Progenitor cell of endocrine pancreas (in vitro differentiated cells): ENCODE results near the gene TDP1. TPM values are rescaled to one million over a fixed set of nuclear protein-coding genes. Genes with fewer than 3 reads are reported as not detected.

Source experiments
- DNase-seq: peaks from one replicate; pipeline ENCODE4 v3.0.0; 2021; ENCODE audit warnings: low spot score; ENCODE audit not compliant: unreplicated experiment
- H3K27ac Mint-ChIP-seq: 2 replicates; pipeline ENCODE4 v1.8.0; 2021; ENCODE audit warnings: mild to moderate bottlenecking, moderate library complexity, mixed read lengths
- H3K27me3 Mint-ChIP-seq: 2 replicates; pipeline ENCODE4 v1.8.0; 2021; ENCODE audit warnings: mixed read lengths
- H3K36me3 Mint-ChIP-seq: 2 replicates; pipeline ENCODE4 v1.8.0; 2022; ENCODE audit warnings: mixed read lengths; ENCODE audit not compliant: insufficient read depth
- H3K4me1 Mint-ChIP-seq: 2 replicates; pipeline ENCODE4 v1.8.0; 2021; ENCODE audit warnings: low read depth, mixed read lengths
- H3K4me3 Mint-ChIP-seq: 2 replicates; pipeline ENCODE4 v1.8.0; 2021; ENCODE audit warnings: low read depth, mild to moderate bottlenecking, moderate library complexity, mixed read lengths
- H3K9me3 Mint-ChIP-seq: 2 replicates; pipeline ENCODE4 v1.8.0; 2021; ENCODE audit warnings: low read depth, mixed read lengths
- CTCF ChIP-seq: fragments of 200-600 bp; sonication (generic); IDR thresholded peaks from one replicate; pipeline ENCODE4 v1.5.0; 2021; ENCODE audit warnings: antibody characterized with exemption, mild to moderate bottlenecking; ENCODE audit not compliant: unreplicated experiment
- total RNA-seq: library from RNA; stranded (reverse); gene quantifications from 2 replicates; pipeline ENCODE4 v1.2.1, GENCODE V29; 2021

Gene TDP1
- total RNA-seq, 1 donor from 2014 or later = 45.9 TPM

- H3K36me3 Mint-ChIP-seq = peaks cover 4% of the 10 kb centered on the region
- no peak for DNase-seq
- peaks cover 23% of the 10 kb centered on the region for H3K4me1 Mint-ChIP-seq
- H3K27ac Mint-ChIP-seq = no peak overlapping the region
- H3K27me3 Mint-ChIP-seq = no peaks in the 10 kb centered on the region
- no peaks in the 10 kb centered on the region for H3K9me3 Mint-ChIP-seq
- no peak for TF ChIP-seq CTCF
- H3K4me3 Mint-ChIP-seq = no peak overlapping the region
These were observed 4.2 kb downstream of the TDP1 start for GRCh38 chr14:89959853-89960445.

GRCh38 chr14:89960914-89961313 is 5.2 kb downstream of the TDP1 start:
- Mint-ChIP-seq H3K9me3 (no peaks in the 10 kb centered on the region), H3K4me1 (peaks cover 23% of the 10 kb centered on the region), H3K4me3 (no peak overlapping the region), H3K36me3 (peaks cover 7% of the 10 kb centered on the region), H3K27me3 (no peaks in the 10 kb centered on the region), H3K27ac (peak overlapping the region; percentile 47)
- TF ChIP-seq CTCF = no peak
- no peak for DNase-seq

- H3K36me3 Mint-ChIP-seq = peaks cover 13% of the 10 kb centered on the region
- no peak overlapping the region for H3K4me3 Mint-ChIP-seq
- TF ChIP-seq CTCF = no peak
- DNase-seq = no peak
- no peaks in the 10 kb centered on the region for H3K27me3 Mint-ChIP-seq
- no peak overlapping the region for H3K27ac Mint-ChIP-seq
- H3K4me1 Mint-ChIP-seq = peaks cover 13% of the 10 kb centered on the region
- H3K9me3 Mint-ChIP-seq = no peaks in the 10 kb centered on the region
These were observed 7.7 kb downstream of the TDP1 start for GRCh38 chr14:89963288-89963978.

- no peak for DNase-seq
- Mint-ChIP-seq H3K9me3 (no peaks in the 10 kb centered on the region), H3K4me1 (peaks cover 8% of the 10 kb centered on the region), H3K27me3 (no peaks in the 10 kb centered on the region), H3K27ac (no peak overlapping the region), H3K36me3 (peaks cover 20% of the 10 kb centered on the region), H3K4me3 (no peak overlapping the region)
- no peak for TF ChIP-seq CTCF
These were observed 10.1 kb downstream of the TDP1 start for GRCh38 chr14:89965839-89966238.

GRCh38 chr14:89973234-89973823 is 17.6 kb downstream of the TDP1 start:
- DNase-seq = peak; percentile 48
- Mint-ChIP-seq H3K9me3 (no peaks in the 10 kb centered on the region), H3K27ac (no peak overlapping the region), H3K4me3 (no peak overlapping the region), H3K4me1 (no peaks in the 10 kb centered on the region), H3K27me3 (no peaks in the 10 kb centered on the region), H3K36me3 (peaks cover 24% of the 10 kb centered on the region)
- TF ChIP-seq CTCF = peak; percentile 86
